GM21390 (cell line): Measurements from ENCODE around the gene PNCK.

Experiments used
- ATAC-seq: cut with Tn5 transposase; IDR thresholded peaks from one replicate; pipeline ENCODE4 v1.9.1; 2021; ENCODE audit not compliant: unreplicated experiment

PNCK gene

DNA sequence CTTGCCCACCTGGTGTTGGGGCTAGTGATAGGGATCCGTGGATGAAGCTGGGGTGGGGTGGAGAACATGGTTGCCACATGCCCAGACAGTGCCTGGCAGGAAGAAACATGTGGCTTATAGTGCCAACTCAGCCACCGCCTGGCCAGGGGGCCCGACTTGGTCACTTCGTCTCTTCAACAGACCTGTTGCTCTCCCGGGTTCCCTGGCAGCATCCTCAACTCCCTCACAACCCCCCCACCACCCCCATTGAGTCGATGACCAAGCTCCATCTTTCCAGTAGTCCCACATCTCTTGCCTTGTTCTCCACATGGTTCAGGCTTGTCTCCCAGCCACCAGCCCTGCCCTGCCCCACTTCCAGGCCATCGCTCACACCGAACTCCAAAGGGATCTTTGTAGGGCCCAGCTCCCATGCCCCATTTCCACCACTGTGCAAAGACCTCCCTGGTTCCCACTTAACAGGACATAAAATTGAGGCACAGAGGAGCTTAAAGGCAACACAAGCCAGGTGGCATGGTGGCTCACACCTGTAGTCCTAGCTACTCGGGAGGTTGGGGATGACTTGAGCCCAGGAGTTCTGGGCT is 7.8 kb downstream of the PNCK start:
- no peak for ATAC-seq

- no peak for ATAC-seq
Observed at GRCh38 chrX:153662266-153662665, 11.3 kb downstream of the PNCK start.

- ATAC-seq: no peak
Observed at GRCh38 chrX:153659268-153659667, 14.3 kb downstream of the PNCK start.

- no peak for ATAC-seq
Observed at GRCh38 chrX:153657161-153657560, 16.5 kb downstream of the PNCK start.

GRCh38 chrX:153653556-153653955 is 20.1 kb downstream of the PNCK start:
- ATAC-seq: no peak

GRCh38 chrX:153651540-153652079 is 22.0 kb downstream of the PNCK start:
- no peak for ATAC-seq

GRCh38 chrX:153650959-153651358 is 22.7 kb downstream of the PNCK start:
- ATAC-seq: no peak

DNA sequence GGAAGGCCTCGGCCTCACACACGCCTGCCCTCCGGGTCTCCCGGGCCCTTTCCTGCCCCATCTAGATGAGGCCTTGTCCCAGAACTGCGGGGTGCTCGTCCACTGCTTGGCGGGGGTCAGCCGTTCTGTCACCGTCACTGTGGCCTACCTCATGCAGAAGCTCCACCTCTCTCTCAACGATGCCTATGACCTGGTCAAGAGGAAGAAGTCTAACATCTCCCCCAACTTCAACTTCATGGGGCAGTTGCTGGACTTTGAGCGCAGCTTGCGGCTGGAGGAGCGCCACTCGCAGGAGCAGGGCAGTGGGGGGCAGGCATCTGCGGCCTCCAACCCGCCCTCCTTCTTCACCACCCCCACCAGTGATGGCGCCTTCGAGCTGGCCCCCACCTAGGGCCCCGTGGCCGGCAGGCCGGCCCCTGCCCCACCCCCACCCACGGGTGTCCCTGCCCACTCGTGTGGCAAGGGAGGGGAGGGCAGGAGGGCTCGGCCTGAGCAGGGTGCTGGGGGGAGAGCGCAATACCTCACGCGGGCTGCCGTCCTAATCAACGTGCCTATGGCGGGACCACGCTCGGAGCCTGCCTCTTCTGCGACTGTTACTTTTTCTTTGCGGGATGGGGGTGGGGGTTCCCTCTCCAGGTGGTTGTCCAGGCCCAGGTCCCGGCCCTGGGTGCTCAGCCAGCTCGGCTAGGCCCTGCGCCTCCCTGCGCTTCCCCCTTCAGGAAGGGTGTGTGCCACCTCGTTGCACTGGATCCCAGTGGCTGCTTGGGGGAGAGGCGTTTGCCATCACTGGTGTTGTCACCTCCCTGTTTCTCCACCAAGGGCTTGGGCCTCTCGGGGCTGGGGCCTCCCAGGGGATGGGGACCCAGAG is 23.5 kb downstream of the PNCK start:
- ATAC-seq: no peak

DNA sequence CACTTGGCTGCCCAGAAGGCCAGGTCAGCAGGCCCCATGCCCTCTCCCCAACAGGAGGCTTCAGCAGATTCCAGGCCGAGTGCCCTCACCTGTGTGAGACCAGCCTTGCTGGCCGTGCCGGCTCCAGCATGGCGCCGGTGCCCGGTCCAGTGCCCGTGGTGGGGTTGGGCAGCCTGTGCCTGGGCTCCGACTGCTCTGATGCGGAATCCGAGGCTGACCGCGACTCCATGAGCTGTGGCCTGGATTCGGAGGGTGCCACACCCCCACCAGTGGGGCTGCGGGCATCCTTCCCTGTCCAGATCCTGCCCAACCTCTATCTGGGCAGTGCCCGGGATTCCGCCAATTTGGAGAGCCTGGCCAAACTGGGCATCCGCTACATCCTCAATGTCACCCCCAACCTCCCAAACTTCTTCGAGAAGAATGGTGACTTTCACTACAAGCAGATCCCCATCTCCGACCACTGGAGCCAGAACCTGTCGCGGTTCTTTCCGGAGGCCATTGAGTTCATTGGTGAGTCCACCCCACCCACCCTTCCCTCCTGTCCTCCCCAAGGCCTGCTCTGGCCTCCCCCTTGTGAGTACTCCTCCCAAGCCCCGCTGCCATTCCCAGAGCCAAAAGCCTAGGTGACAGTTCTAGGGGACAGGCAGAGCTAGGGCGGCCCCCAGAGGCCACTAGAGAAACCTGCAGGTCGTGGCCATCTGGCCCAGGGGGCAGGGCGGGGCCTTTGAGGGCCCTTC is 24.3 kb downstream of the PNCK start:
- ATAC-seq: no peak

- no peak for ATAC-seq
Observed at GRCh38 chrX:153648358-153649177, 25.0 kb downstream of the PNCK start.

DNA sequence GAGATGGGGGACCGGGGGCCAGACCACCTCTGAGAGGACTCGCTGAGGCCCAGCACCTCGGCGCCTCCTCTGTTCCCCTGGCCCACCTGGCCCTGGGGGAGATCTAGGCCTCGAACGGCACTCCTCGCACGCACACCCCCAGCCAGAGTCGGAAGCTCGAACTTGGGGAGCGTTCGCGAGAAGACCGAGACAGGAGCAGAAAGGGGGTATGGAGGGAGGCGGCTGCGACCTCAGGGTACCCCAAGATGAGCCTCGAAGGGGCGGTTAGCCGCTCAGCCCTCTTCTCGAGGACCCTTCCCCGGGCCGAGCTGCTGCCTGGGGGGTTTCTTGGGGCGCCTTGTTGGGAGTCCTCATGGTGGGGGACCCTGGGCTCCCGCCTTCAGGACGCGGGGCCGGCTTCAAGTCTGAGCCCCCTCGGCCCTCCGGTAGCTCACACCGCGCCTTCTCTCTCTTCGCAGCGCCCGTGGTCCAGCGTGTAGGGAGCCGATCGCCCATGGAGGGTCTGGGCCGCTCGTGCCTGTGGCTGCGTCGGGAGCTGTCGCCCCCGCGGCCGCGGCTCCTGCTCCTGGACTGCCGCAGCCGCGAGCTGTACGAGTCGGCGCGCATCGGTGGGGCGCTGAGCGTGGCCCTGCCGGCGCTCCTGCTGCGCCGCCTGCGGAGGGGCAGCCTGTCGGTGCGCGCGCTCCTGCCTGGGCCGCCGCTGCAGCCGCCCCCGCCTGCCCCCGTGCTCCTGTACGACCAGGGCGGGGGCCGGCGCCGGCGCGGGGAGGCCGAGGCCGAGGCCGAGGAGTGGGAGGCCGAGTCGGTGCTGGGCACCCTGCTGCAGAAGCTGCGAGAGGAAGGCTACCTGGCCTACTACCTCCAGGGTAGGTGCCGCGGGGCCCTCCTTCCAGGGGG is 25.9 kb downstream of the PNCK start:
- no peak for ATAC-seq

- ATAC-seq: no peak
Observed at GRCh38 chrX:153646620-153647373, 26.8 kb downstream of the PNCK start, which contains the start of gene DUSP9. TSS of gene DUSP9 (plus strand) at chrX:153647203. CDS start at chrX:153647954, 751 bp downstream.

DNA sequence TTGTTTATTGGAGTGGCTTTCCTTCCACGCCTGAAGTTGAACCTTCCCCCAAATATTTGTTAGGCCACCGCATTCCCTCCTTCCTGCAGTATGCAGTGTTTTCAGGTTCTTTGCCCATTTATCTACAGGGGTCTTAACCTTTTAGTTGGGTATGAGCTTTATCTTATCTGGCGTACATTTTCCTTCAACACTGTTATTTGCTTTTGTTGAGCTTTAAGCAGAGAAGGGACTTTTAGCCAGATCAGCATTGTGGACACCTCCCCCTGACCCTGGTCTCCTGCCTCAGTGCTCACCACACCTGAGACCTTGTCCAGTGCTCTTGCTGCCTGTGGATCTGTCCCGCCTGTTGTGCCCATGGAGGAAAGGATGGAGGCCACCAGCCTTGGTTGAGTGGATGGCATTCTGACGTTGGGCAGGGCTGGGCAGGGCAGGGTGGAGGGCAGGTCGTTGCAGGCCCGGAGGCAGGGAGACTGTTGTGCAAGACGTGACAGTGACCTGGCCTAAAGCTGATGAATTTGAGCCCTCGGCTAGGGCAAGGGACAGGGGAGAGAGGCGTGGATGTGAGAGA is 27.6 kb downstream of the PNCK start:
- ATAC-seq: no peak

DNA sequence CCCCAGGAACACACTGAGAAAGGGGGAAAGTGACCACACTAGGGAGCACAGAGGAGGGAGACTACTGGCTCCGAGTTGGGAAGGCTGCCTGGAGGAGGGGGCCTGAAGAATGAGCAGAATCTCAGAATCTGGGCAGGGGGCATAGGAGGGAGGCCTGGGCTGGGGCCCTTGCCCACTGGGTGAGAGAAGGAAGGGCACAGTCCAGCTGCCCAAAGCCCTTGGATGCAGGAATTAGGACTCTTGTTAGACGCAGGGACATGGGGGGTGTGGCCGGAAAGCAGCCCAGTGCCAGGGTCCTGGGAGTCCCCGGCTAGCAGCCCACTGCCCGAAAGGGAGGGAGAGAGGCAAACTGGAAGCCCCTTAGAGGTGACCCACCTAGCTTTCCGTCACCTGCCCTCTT is 28.5 kb downstream of the PNCK start:
- ATAC-seq: no peak

GRCh38 chrX:153644356-153645125 is 29.1 kb downstream of the PNCK start:
- ATAC-seq: no peak

- no peak for ATAC-seq
Observed at GRCh38 chrX:153643431-153644351, 29.9 kb downstream of the PNCK start.
